ENCODE results near the gene VDAC1. TPM values are rescaled to one million over a fixed set of nuclear protein-coding genes. Genes with fewer than 3 reads are reported as not detected.

The VDAC1 gene
- total RNA-seq, 1 donor from 2014 or later: 165 TPM

DNA sequence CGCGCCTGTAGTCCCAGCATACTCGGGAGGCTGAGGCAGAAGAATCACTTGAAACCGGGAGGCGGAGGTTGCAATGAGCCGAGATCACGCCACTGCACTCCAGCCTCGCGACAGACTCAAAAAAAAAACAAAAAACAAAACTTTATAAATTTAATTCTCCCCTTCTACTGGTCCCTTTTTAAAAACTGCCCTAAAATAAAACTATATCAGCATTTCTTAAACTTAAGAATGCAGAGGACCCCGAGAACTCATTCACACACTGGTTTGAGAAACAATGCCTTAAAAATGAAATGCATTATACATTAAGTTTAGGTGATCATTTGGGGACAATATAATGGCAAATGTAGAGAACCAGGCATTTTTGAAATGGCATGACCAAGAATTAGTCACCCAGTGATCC is 38.7 kb downstream of the VDAC1 start:
- Mint-ChIP-seq H3K9me3 (ENCODE audit: unreplicated experiment) (no peaks in the 10 kb centered on the region), H3K27ac (ENCODE audit: unreplicated experiment) (no peak overlapping the region), H3K27me3 (ENCODE audit: unreplicated experiment) (peaks cover 3% of the 10 kb centered on the region), H3K36me3 (ENCODE audit: low read depth, unreplicated experiment) (no peaks in the 10 kb centered on the region), H3K4me3 (ENCODE audit: unreplicated experiment) (no peak overlapping the region), H3K4me1 (ENCODE audit: unreplicated experiment) (peaks cover 19% of the 10 kb centered on the region)
- TF ChIP-seq, protein P1, sequence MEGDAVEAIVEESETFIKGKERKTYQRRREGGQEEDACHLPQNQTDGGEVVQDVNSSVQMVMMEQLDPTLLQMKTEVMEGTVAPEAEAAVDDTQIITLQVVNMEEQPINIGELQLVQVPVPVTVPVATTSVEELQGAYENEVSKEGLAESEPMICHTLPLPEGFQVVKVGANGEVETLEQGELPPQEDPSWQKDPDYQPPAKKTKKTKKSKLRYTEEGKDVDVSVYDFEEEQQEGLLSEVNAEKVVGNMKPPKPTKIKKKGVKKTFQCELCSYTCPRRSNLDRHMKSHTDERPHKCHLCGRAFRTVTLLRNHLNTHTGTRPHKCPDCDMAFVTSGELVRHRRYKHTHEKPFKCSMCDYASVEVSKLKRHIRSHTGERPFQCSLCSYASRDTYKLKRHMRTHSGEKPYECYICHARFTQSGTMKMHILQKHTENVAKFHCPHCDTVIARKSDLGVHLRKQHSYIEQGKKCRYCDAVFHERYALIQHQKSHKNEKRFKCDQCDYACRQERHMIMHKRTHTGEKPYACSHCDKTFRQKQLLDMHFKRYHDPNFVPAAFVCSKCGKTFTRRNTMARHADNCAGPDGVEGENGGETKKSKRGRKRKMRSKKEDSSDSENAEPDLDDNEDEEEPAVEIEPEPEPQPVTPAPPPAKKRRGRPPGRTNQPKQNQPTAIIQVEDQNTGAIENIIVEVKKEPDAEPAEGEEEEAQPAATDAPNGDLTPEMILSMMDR (IDR thresholded peaks at IDR 0.05; ENCODE audit: unreplicated experiment): no peak
- no peak for DNase-seq (ENCODE audit: low spot score)

DNA sequence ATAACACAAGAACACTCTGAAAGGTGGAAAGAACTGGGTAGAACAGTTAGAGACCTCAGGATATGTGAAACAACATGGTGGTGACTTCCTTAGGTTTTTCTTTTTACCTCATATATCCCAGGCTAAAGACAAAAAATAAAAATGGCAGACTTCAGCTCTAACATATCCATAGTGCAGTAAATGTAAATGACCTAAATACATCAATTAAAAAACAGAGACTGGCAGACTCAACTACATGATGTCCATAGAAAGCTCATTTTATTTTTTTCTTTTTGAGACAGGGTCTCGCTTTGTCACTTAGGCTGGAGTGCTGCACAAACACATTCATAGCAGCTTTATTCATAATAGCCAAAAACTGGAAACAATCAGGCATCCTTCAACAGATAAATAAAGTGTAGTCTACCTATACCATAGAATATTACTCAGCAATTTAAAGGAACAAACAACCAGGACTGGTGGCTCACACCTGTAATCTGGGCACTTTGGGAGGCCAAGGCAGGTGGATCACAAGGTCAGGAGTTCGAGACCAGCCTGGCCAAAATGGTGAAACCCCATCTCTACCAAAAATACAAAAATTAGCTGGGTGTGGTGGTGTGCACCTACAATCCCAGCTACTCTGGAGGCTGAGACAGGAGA is 41.2 kb downstream of the VDAC1 start:
- Mint-ChIP-seq H3K9me3 (ENCODE audit: unreplicated experiment) (no peaks in the 10 kb centered on the region), H3K4me3 (ENCODE audit: unreplicated experiment) (no peak overlapping the region), H3K27ac (ENCODE audit: unreplicated experiment) (no peak overlapping the region), H3K4me1 (ENCODE audit: unreplicated experiment) (peaks cover 13% of the 10 kb centered on the region), H3K27me3 (ENCODE audit: unreplicated experiment) (peaks cover 3% of the 10 kb centered on the region), H3K36me3 (ENCODE audit: low read depth, unreplicated experiment) (peaks cover 5% of the 10 kb centered on the region)
- TF ChIP-seq, protein P1 (IDR thresholded peaks at IDR 0.05; ENCODE audit: unreplicated experiment): no peak
- DNase-seq (ENCODE audit: low spot score): no peak

DNA sequence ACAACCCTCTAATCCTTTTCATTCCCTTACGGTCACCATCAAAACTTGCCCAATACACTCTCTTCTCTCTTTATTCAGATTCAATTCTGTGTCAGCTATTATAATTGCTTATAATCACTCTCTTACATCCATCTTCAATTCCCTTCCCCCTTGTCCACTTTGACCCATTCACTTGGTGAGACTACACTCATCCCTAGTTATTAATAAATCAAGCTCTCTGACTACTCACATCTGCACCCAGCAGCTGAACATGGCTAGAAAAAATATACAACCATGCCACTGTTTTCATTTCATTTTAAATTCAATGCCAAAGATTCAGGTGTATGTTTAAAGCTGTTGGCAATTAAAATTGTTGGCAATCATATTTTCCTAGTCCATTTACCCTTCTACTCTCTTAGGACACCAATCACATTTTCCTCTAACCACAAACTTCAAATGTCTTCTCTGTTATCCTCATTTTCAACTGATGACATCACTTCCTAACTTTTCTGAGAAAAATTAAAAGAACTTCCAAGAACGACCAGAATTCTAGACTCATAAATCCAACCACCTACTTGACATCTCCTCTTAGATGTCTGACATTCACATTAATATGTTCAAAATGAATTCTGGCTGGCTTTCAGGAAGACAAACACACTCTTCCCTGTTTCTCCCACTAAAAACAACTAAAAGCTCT is 41.8 kb downstream of the VDAC1 start:
- peaks cover 3% of the 10 kb centered on the region for H3K27me3 Mint-ChIP-seq (ENCODE audit: unreplicated experiment)
- DNase-seq (ENCODE audit: low spot score): no peak
- H3K9me3 Mint-ChIP-seq (ENCODE audit: unreplicated experiment): no peaks in the 10 kb centered on the region
- no peak overlapping the region for H3K4me3 Mint-ChIP-seq (ENCODE audit: unreplicated experiment)
- peaks cover 9% of the 10 kb centered on the region for H3K4me1 Mint-ChIP-seq (ENCODE audit: unreplicated experiment)
- TF ChIP-seq, protein P1 (IDR thresholded peaks at IDR 0.05; ENCODE audit: unreplicated experiment): no peak
- peaks cover 5% of the 10 kb centered on the region for H3K36me3 Mint-ChIP-seq (ENCODE audit: low read depth, unreplicated experiment)
- no peak overlapping the region for H3K27ac Mint-ChIP-seq (ENCODE audit: unreplicated experiment)

DNA sequence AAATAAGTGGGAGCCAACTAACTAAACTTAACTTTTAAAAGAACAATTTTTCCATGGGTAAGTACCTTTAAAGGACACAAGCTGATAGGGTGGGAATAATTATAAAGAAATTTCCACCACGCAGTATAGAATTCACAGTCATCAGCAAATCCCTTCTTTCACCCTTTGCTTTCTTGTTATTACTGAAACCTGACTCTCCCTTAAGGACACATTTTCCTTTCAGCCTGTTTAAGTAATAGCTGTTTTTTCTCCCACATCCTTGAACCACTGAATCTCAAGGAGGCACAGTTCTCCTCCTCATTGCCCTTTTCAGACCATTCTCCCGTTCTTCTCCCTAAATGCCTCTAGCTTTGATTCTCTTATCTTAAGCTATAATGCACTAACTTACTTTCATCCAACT is 42.6 kb downstream of the VDAC1 start:
- peaks cover 3% of the 10 kb centered on the region for H3K27me3 Mint-ChIP-seq (ENCODE audit: unreplicated experiment)
- peaks cover 8% of the 10 kb centered on the region for H3K36me3 Mint-ChIP-seq (ENCODE audit: low read depth, unreplicated experiment)
- peaks cover 1% of the 10 kb centered on the region for H3K4me1 Mint-ChIP-seq (ENCODE audit: unreplicated experiment)
- no peak overlapping the region for H3K4me3 Mint-ChIP-seq (ENCODE audit: unreplicated experiment)
- no peaks in the 10 kb centered on the region for H3K9me3 Mint-ChIP-seq (ENCODE audit: unreplicated experiment)
- TF ChIP-seq, protein P1 (IDR thresholded peaks at IDR 0.05; ENCODE audit: unreplicated experiment): no peak
- H3K27ac Mint-ChIP-seq (ENCODE audit: unreplicated experiment): no peak overlapping the region
- no peak for DNase-seq (ENCODE audit: low spot score)

DNA sequence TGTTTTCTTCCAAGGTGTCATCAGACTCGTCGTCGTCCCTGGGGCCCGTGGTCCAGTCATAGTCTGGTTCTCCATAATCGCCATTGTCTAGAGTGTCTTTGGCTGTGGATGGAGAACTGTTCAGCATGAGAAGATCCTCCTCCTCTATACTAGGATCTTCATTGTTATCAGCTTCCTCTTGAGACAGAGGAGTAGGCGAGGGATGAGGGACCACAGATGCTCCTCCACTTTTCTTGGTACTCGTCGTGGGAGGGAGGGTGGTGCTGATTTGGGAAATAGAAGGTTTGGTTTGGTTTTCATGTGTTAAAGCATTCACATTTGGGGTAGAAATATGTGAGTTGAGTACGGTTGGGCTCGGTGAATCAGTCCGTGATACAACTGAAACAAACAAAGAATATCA is 45.1 kb downstream of the VDAC1 start:
- H3K9me3 Mint-ChIP-seq (ENCODE audit: unreplicated experiment): no peaks in the 10 kb centered on the region
- no peak for DNase-seq (ENCODE audit: low spot score)
- no peak overlapping the region for H3K27ac Mint-ChIP-seq (ENCODE audit: unreplicated experiment)
- H3K36me3 Mint-ChIP-seq (ENCODE audit: low read depth, unreplicated experiment): peaks cover 9% of the 10 kb centered on the region
- no peaks in the 10 kb centered on the region for H3K4me1 Mint-ChIP-seq (ENCODE audit: unreplicated experiment)
- peaks cover 3% of the 10 kb centered on the region for H3K27me3 Mint-ChIP-seq (ENCODE audit: unreplicated experiment)
- TF ChIP-seq, protein P1 (IDR thresholded peaks at IDR 0.05; ENCODE audit: unreplicated experiment): no peak
- H3K4me3 Mint-ChIP-seq (ENCODE audit: unreplicated experiment): no peak overlapping the region
